HG03354 (cell line): Measurements from ENCODE around the gene OR2B2.

Experiments
- ATAC-seq: cut with Tn5 transposase; IDR thresholded peaks from one replicate; pipeline ENCODE4 v1.9.1; 2021; ENCODE audit warnings: mild to moderate bottlenecking; ENCODE audit not compliant: unreplicated experiment, poor library complexity, severe bottlenecking

Gene OR2B2

DNA sequence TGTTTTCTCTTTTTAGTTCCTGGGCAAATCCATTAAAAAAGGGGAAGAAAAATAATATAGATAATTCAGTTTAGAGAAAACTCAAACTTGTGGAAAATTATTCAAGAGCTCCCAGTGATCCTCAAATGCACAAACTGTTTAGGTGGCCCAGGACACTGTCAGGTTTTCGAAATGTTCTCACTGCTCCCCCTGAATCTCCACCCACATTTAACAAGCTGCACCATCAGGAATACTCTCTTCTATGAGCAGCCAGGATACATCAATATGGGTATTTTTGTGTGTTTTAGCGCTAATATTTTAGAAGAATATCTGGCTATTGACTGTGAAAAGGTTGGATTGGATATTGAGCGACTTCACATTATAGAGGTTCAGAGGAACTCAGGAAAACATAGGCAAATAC lies 43.9 kb downstream of the OR2B2 start:
- ATAC-seq = no peak

GRCh38 chr6:27867945-27868300 lies 44.3 kb downstream of the OR2B2 start:
- ATAC-seq = no peak

- ATAC-seq = peak; percentile 24
These were observed 44.9 kb downstream of the OR2B2 start for GRCh38 chr6:27867051-27867944.

DNA sequence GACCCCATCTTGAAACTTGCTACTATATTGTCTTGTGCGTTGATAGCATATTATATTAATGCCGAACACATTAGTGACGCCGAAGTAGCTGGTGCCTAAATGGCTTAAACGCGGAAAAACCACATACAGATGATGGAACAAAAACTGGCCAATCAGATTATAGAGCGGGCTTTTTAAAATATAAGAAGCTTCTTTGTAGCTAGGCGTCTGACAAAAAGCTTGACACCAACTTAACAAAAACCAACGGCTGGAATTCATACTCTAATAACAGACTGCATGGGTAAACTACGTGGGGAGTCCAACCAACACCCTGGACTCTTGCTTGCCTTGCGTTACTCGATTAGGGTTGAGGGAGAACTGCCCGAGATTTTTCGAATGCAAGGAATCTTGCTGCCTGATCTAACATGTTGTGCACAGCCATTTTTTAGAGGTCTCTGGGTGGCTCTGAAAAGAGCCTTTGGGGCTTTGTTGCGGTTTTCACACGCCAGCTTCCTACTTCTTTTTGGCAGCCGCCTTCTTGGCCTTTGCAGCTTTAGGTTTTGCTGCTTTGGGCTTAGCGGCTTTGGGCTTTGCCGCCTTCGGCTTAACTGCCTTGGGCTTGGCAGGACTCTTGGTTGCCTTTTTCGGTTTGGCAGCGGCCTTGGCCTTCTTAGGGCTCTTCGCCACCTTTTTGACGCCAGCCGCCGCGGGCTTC lies 45.7 kb downstream of the OR2B2 start:
- ATAC-seq = peak; percentile 10

DNA sequence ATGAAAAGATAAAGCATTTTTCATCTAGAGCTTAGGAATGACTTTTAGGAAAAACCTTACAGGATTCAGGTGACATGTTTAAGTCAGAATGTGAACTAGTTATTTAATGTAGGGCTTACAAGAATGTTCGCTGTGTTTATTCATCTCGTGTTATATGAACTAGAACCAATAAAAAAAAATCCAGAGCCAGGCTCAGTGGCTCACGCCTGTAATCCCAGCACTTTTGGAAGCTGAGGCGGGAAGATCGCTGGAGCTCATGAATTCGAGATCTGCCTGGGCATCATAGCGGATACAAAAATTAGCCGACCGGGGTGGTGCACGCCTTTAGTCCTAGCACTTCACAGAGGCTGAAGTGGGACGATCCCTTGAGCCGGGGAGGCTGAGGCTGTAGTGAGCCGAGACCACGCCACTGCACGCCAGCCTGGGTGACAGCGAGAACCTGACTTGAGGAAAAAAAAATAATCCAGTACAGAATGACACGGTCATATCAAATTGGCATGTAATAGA lies 46.3 kb downstream of the OR2B2 start:
- ATAC-seq = peak; percentile 13

- ATAC-seq = peak; percentile 66
These were observed 47.0 kb downstream of the OR2B2 start for GRCh38 chr6:27864906-27865849.

DNA sequence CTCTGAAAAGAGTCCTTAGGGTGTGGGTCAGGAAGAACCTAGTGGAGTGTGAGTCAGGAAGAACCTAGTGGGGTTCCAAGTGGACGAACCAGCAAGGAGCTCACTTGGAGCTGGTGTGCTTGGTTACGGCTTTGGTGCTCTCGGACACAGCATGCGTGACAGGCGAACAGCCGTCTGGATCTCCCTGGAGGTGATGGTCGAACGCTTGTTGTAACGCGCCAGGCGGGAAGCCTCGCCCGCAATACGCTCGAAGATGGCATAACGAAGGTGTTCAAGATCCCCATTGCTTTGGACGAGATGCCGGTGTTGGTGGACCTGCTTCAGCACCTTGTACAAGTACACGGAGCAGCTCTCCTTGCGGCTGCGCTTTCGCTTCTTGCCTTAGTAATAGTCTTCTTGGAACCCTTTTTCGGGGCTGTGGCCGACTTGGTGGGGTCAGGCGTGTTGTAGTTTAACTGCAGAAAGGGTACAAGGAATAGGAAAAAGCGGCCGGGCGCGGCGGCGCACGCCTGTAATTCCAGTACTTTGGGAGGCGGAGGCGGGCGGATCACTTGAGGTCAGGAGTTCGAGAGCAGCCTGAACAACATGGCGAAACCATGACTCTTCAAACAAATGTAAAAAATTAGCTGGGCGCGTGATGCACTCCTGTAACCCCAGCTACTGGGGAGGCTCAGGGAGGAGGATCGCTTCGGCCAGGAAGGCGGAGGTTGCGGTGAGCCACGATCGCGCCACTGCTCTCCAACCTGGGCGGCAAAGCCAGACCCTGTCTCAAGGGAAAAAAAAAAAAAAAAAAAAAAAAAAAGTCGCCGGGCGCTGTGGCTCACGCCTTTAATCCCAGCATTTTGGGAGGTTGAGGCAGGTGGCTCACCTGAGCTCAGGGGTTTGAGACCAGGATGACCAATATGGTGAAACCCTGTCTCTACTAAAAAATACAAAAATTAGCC lies 48.0 kb downstream of the OR2B2 start:
- ATAC-seq = no peak

DNA sequence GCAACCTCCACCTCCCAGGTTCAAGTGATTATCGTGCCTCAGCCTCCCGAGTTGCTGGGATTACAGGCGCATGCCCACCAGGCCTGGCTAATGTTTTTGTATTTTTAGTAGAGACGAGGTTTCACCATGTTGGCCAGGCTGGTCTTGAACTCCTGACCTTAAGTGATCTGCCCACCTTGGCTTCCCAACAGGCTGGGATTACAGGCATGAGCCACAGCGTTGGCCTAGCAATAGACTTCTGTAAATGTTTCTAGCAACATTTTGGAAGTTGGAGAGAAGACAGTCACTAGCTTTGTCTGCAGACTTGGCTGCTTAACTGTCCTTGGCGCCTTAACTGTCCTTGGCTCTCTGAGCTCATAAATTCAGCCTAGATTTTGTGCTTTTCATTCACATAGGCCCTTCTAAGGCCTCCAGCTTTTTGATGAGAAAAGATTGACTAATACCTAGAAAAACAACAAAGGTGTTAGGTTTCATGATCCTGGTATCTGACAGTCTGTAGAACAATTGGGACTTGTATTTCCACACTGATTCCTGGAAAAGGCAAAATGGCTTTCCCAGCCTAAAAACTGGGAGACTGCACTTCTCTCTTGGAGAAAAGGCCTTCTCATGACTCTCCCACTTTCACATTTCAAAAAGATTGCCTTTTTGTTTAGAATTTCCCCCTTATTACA lies 49.7 kb downstream of the OR2B2 start:
- ATAC-seq = no peak

- no peak for ATAC-seq
These were observed 50.3 kb downstream of the OR2B2 start for GRCh38 chr6:27861861-27862260.

DNA sequence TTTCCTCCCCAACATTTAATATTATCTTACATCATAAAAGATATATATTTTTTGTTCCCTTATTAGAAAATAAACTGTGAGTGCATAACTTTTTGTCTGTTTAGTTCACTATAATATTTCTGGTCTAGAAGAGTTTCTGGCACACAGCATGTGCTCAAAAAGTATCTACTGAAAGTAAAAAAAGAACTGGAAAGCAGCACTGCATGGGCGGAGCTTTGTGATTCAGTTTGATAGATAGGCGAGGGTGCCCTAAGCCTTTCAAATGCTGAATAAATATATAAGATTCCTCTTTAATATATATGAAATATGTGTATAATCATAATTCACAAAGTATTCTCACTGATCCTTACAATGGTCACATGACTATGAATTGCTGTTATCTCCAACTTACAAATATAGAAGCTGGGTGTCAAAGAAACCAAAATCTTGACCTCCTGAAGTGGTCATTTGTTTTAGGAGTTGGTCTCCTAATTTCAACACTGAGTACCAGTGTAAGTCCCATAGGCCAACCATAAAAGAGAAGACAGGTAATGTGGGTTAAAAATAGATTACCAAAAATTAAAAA lies 50.8 kb downstream of the OR2B2 start:
- ATAC-seq = no peak
